Measurements from ENCODE around the gene ZNF273.
A peak's percentile ranks its signal among the peaks of the same experiment; 100 is the strongest.
"Not testable (repeated sequence)": the region's sequence is repeated elsewhere in the genome, so short reads cannot be mapped to it uniquely, and the experiment has no call there.

ZNF273 gene

DNA sequence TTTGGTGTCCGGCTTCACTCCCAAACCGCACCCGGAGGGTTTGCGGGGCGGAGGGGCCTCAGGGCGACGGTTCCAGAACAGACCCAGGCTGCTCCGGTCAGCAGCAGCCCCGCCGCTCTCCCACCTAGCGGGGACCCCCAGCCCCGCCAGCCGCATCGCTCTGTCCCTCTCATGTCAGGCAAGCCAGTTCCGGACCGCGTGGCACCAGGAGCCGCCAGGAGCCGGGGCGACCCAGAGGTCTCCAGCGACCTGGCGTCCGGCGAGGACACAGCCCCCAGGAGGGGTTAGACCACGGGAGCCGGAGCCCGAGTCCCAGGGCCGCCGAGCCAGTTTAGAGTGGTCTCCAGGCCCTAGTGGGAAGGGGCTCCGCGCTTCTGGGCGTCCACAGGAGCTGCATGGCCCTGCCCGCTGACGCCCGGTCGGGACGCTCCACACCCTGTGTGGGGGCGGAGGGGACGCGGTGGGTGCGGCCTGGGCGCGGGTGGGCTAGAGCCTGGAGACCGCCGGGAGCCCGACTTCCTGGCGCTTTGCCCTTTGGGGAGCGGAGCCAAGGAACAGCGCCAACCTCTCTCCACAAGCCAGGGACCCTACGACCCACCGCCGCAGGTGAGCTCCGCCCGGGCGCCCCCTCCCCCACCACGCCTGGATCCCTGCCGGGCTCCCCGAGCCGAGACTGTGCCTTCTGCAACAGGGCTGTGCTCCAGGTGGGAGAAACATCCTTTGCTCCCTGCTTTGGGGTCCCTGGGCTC lies 44.4 kb downstream of the ZNF273 start:
- TF ChIP-seq, protein P1, sequence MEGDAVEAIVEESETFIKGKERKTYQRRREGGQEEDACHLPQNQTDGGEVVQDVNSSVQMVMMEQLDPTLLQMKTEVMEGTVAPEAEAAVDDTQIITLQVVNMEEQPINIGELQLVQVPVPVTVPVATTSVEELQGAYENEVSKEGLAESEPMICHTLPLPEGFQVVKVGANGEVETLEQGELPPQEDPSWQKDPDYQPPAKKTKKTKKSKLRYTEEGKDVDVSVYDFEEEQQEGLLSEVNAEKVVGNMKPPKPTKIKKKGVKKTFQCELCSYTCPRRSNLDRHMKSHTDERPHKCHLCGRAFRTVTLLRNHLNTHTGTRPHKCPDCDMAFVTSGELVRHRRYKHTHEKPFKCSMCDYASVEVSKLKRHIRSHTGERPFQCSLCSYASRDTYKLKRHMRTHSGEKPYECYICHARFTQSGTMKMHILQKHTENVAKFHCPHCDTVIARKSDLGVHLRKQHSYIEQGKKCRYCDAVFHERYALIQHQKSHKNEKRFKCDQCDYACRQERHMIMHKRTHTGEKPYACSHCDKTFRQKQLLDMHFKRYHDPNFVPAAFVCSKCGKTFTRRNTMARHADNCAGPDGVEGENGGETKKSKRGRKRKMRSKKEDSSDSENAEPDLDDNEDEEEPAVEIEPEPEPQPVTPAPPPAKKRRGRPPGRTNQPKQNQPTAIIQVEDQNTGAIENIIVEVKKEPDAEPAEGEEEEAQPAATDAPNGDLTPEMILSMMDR (IDR thresholded peaks at IDR 0.05; ENCODE audit: low read depth, low read length, missing control alignments): no peak
- in situ Hi-C loops (cut with HindIII; ENCODE audit: low pct_ligation_motif_present, low sequenced_read_pairs): no loop called here
- H3K36me3 ChIP-seq (replicated peaks): no peaks in the 10 kb centered on the region
- peak overlapping the region; percentile 34 for H3K4me3 ChIP-seq (ENCODE audit: low read depth, low read length)
- DNase-seq: no peak
- no peak overlapping the region for H3K27ac ChIP-seq
- peaks cover 13% of the 10 kb centered on the region for H3K27me3 ChIP-seq (replicated peaks)

DNA sequence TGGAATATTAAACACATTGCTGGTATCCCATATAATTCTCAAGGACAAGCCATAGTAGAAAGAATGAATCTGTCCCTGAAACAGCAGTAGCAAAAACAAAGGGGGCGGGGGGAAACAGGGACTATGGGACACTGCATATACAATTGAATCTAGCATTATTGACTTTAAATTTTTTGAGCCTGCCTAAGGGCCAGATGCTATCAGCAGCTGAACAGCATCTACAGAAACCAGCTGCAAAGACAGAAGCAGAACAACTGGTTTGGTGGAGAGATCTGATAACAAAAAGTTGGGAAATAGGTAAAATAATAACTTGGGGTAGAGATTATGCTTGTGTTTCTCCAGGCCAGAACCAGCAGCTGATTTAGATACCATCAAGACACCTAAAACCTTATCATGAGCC lies 45.7 kb downstream of the ZNF273 start:
- in situ Hi-C loops (cut with HindIII; ENCODE audit: low pct_ligation_motif_present, low sequenced_read_pairs); H3K27ac ChIP-seq; DNase-seq; H3K36me3 ChIP-seq (replicated peaks); H3K4me3 ChIP-seq (ENCODE audit: low read depth, low read length): not testable (repeated sequence)
- peaks cover 13% of the 10 kb centered on the region for H3K27me3 ChIP-seq (replicated peaks)

DNA sequence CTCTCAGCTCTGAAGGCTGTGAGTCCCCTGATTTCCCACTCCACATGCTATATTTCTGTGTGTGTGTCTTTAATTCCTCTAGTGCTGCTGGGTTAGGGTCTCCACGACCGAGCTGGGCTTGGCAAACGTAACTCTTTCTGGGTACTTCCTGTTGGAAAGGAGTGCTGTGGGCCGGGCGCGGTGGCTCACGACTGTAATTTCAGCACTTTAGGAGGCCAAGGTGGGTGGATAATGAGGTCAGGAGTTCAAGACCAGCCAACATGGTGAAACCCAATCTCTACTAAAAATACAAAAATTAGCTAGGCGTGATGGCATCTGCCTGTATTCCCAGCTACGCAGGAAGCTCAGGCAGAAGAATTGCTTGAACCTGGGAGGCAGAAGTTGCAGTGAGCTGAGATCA lies 47.6 kb downstream of the ZNF273 start:
- H3K4me3 ChIP-seq (ENCODE audit: low read depth, low read length); H3K27ac ChIP-seq; H3K36me3 ChIP-seq (replicated peaks); in situ Hi-C loops (cut with HindIII; ENCODE audit: low pct_ligation_motif_present, low sequenced_read_pairs); DNase-seq: not testable (repeated sequence)
- peaks cover 13% of the 10 kb centered on the region for H3K27me3 ChIP-seq (replicated peaks)

DNA sequence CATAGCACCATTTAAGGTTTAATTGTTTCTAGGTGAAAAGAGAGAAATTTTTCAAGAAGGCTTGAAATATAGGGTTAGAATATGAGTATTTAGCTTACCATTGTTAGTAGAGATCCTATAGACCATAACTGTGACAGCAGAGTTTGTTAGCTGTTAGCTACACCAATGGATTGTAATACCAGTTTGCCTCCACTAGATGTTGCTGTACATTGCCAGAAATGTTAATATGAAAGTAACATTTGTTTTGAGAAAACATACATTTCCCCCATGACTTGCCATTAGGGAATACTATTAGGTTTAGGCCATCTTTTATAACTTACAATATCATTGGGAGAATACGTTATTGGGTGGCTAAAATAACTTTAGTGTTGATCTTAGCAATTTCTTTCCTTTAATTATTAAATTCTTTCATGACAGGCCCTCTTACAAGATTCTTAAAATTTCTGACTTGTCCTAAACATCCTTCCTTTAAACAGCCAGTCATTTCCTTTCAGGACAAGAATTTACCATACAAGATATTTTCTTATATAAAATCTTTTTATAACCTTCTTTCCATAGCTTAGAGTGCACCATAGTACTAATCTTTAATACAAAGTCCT lies 48.3 kb downstream of the ZNF273 start:
- in situ Hi-C loops (cut with HindIII; ENCODE audit: low pct_ligation_motif_present, low sequenced_read_pairs): no loop called here
- H3K36me3 ChIP-seq (replicated peaks): no peaks in the 10 kb centered on the region
- H3K27me3 ChIP-seq (replicated peaks): peaks cover 13% of the 10 kb centered on the region
- TF ChIP-seq, protein P1 (IDR thresholded peaks at IDR 0.05; ENCODE audit: low read depth, low read length, missing control alignments): peak; percentile 57
- no peak overlapping the region for H3K4me3 ChIP-seq (ENCODE audit: low read depth, low read length)
- peak; percentile 44 for DNase-seq
- no peak overlapping the region for H3K27ac ChIP-seq

DNA sequence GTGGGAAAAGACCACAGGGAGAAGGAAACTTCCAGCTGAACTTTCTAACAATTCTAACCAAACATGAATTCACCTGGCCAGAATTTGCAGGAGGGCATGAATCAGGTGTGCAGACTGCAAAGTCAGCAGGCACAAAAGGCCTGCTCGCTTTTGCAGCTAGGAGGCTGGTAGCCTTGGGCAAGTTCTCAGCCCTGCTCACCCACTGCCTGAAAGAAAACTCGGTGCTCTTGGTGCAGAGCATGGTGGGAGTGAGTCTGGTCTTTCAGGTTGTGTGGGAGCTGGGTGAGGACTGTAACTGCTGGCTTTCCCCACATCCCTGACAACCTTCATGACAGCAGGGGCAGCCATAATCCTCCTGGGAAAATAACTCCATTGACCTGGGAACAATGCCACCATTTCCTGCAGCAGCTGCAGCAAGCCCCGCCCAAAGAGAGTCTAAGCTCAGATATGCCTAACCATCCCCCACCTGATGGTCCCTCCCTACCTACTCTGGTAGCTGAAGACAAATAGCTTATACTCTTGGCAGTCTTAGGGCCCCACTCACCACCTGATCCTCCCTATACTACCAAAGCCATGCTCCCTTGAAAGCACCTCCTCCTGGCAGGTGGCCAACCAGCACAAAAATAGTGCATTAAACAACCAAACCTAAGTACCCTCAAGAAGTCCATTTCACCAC lies 56.1 kb downstream of the ZNF273 start:
- DNase-seq: no peak
- H3K27me3 ChIP-seq (replicated peaks): no peaks in the 10 kb centered on the region
- no peak overlapping the region for H3K27ac ChIP-seq
- in situ Hi-C loops (cut with HindIII; ENCODE audit: low pct_ligation_motif_present, low sequenced_read_pairs): no loop called here
- no peaks in the 10 kb centered on the region for H3K36me3 ChIP-seq (replicated peaks)
- no peak overlapping the region for H3K4me3 ChIP-seq (ENCODE audit: low read depth, low read length)
- TF ChIP-seq, protein P1 (IDR thresholded peaks at IDR 0.05; ENCODE audit: low read depth, low read length, missing control alignments): no peak

DNA sequence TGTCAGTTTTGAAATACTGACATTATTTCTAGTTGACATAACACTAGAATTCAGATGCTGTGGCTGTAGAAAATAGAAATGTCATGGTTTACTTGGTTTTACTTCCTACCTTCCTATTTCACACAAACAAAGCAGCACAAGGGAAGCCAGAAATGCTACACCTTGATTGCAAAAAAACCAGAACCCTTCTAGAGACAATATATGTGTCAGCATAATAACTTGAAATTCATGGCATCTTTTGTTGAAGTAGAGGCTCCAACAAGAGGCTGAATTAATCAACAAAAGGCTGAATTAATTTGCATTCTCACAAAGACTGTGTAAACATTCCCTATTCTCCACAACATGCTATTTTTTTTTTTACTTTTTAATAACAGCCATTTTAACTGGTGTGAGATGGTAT lies 62.5 kb downstream of the ZNF273 start:
- in situ Hi-C loops (cut with HindIII; ENCODE audit: low pct_ligation_motif_present, low sequenced_read_pairs): no loop called here
- Histone ChIP-seq H3K36me3 (replicated peaks) (no peaks in the 10 kb centered on the region), H3K27ac (no peak overlapping the region), H3K4me3 (ENCODE audit: low read depth, low read length) (no peak overlapping the region), H3K27me3 (replicated peaks) (no peaks in the 10 kb centered on the region)
- TF ChIP-seq, protein P1 (IDR thresholded peaks at IDR 0.05; ENCODE audit: low read depth, low read length, missing control alignments): no peak
- DNase-seq: no peak

Measured in brain microvascular endothelial cell (primary cell).